HCT116 (cell line): ENCODE results near the gene SLC6A3. TPM values are rescaled to one million over a fixed set of nuclear protein-coding genes. Genes with fewer than 3 reads are reported as not detected.

Experiments
- ATAC-seq: fragments of 200-7000 bp; cut with Tn5 transposase; 2 replicates; pipeline ENCODE4 v1.9.1; 2020; ENCODE audit warnings: mild to moderate bottlenecking, moderate library complexity
- BruUV-seq: library from RNA; stranded (reverse); fragments of 400-500 nt; replicated peaks from 2 replicates; lab custom pipeline; 2021; lab: Mats Ljungman, UMichigan
- CTCF ChIA-PET: fragments of 300-600 bp; sonication (Branson Sonifier 250); formaldehyde crosslinking; loops from one replicate; lab custom pipeline; 2021; ENCODE audit warnings: antibody characterized with exemption; lab: Charles Lee
- POLR2A ChIA-PET: fragments of 300-600, 350-600 bp; sonication (Branson Sonifier 250); formaldehyde crosslinking; loops from one replicate; lab custom pipeline; 2021; ENCODE audit warnings: antibody characterized with exemption; lab: Charles Lee
- RAD21 ChIA-PET, 2 experiments: fragments of 300-600 bp; sonication (Branson Sonifier 250); formaldehyde crosslinking; loops; one replicate each; lab custom pipeline; 2023; ENCODE audit warnings: low total read pairs in 2 of 2; ENCODE audit not compliant: uncharacterized antibody in 2 of 2, unreplicated experiment in 2 of 2, low non-redundant PET in 1 of 2; lab: Charles Lee
- DNase-seq: peaks from one replicate; pipeline ENCODE4 v3.0.0-alpha.2; 2010; ENCODE audit warnings: low read depth, low spot score
- H2AFZ ChIP-seq: fragments of 200-600 bp; shearing (Covaris generic), sonication (generic); 2 replicates; pipeline ENCODE4 v1.6.1; 2017; ENCODE audit warnings: low read depth, mixed run types, mixed read lengths, antibody characterized with exemption, low read length; ENCODE audit not compliant: poor library complexity, severe bottlenecking
- H3K27ac ChIP-seq: 2 replicates; pipeline ENCODE4 v1.5.1; 2012; ENCODE audit warnings: low read depth, low read length
- H3K27me3 ChIP-seq: fragments of 200-600 bp; sonication (generic); 2 replicates; pipeline ENCODE4 v1.6.1; 2016; ENCODE audit warnings: mixed run types, low read length, mixed read lengths; ENCODE audit not compliant: insufficient read depth
- H3K36me3 ChIP-seq, 2 experiments: fragments of 200-500 bp in 1 of 2; fragments of 200-600 bp in 1 of 2; sonication (Bioruptor generic) in 1 of 2; sonication (generic) in 1 of 2; 2 replicates each; pipeline versions ENCODE4 v1.5.1 to v1.6.1; 2014 to 2016; ENCODE audit warnings: low read length in 2 of 2, inconsistent platforms in 1 of 2, mixed read lengths in 1 of 2, mixed run types in 1 of 2; ENCODE audit not compliant: insufficient read depth in 2 of 2, control insufficient read depth in 1 of 2
- H3K4me1 ChIP-seq, 2 experiments: fragments of 200-600 bp in 1 of 2; sonication (generic) in 1 of 2; 2 replicates each; pipeline versions ENCODE4 v1.5.1 to v1.6.1; 2012 to 2017; ENCODE audit warnings: low read length in 2 of 2, inconsistent platforms in 1 of 2, mild to moderate bottlenecking in 1 of 2, mixed read lengths in 1 of 2, mixed run types in 1 of 2, moderate library complexity in 1 of 2; ENCODE audit not compliant: insufficient read depth in 2 of 2, control insufficient read depth in 1 of 2
- H3K4me2 ChIP-seq: fragments of 200-600 bp; sonication (generic); 2 replicates; pipeline ENCODE4 v1.6.1; 2017; ENCODE audit warnings: mixed run types, low read length, mixed read lengths
- H3K4me3 ChIP-seq, 2 experiments: fragments of 200-600 bp in 1 of 2; sonication (generic) in 1 of 2; replicated peaks in 1 of 2; 2 replicates each; pipeline ENCODE4 v1.5.1; 2011 to 2016; ENCODE audit warnings: low read length in 2 of 2, control low read depth in 1 of 2, low read depth in 1 of 2, mild to moderate bottlenecking in 1 of 2, mixed read lengths in 1 of 2, mixed run types in 1 of 2
- H3K79me2 ChIP-seq: fragments of 200-600 bp; sonication (generic); 2 replicates; pipeline ENCODE4 v1.6.1; 2017; ENCODE audit warnings: mild to moderate bottlenecking, mixed run types, low read length, moderate library complexity, mixed read lengths; ENCODE audit not compliant: insufficient read depth
- H3K9ac ChIP-seq: fragments of 200-600 bp; sonication (generic); 2 replicates; pipeline ENCODE4 v1.6.1; 2016; ENCODE audit warnings: low read length, mixed read lengths
- H3K9me2 ChIP-seq: fragments of 200-600 bp; sonication (generic), shearing (Covaris generic); 2 replicates; pipeline ENCODE4 v1.6.1; 2017; ENCODE audit warnings: mixed run types, mild to moderate bottlenecking, moderate library complexity; ENCODE audit not compliant: insufficient read depth
- H3K9me3 ChIP-seq, 2 experiments: fragments of 200-500 bp in 1 of 2; fragments of 200-600 bp in 1 of 2; sonication (Bioruptor generic) in 1 of 2; sonication (generic) in 1 of 2; 2 replicates each; pipeline ENCODE4 v1.6.1; 2014 to 2017; ENCODE audit warnings: low read length in 2 of 2, mixed read lengths in 2 of 2, inconsistent platforms in 1 of 2, low read depth in 1 of 2, mild to moderate bottlenecking in 1 of 2, mixed run types in 1 of 2, moderate library complexity in 1 of 2; ENCODE audit not compliant: control insufficient read depth in 1 of 2, insufficient read depth in 1 of 2
- H4K20me1 ChIP-seq: fragments of 200-600 bp; sonication (generic), shearing (Covaris generic); 2 replicates; pipeline ENCODE4 v1.6.1; 2017; ENCODE audit warnings: mixed run types, mild to moderate bottlenecking, moderate library complexity; ENCODE audit not compliant: insufficient read depth
- ATF3 ChIP-seq: IDR thresholded peaks from 2 replicates; pipeline ENCODE4 v1.6.1; 2012
- CBX3 ChIP-seq: IDR thresholded peaks from 2 replicates; pipeline ENCODE4 v1.6.1; 2012; ENCODE audit warnings: low read depth
- CEBPB ChIP-seq: IDR thresholded peaks from 2 replicates; pipeline ENCODE4 v1.6.1; 2012; ENCODE audit warnings: low read depth
- EGR1 ChIP-seq: IDR thresholded peaks from 2 replicates; pipeline ENCODE4 v1.6.1; 2012; ENCODE audit warnings: low read depth
- ELF1 ChIP-seq: IDR thresholded peaks from 2 replicates; pipeline ENCODE4 v1.6.1; 2012; ENCODE audit warnings: low read depth, borderline replicate concordance
- EZH2phosphoT487 ChIP-seq: fragments of 200-600 bp; IDR thresholded peaks from 2 replicates; pipeline ENCODE4 v1.6.1; 2018; ENCODE audit warnings: antibody characterized with exemption, borderline replicate concordance
- FOSL1 ChIP-seq: IDR thresholded peaks from 2 replicates; pipeline ENCODE4 v1.6.1; 2012; ENCODE audit warnings: low read depth
- MAX ChIP-seq: IDR thresholded peaks from 2 replicates; pipeline ENCODE4 v1.6.1; 2012
- POLR2A ChIP-seq: IDR thresholded peaks from 2 replicates; pipeline ENCODE4 v1.7.0; 2011; ENCODE audit warnings: borderline replicate concordance; ENCODE audit not compliant: insufficient read depth, insufficient read length; ENCODE audit errors: extremely low read depth
- POLR2AphosphoS5 ChIP-seq: IDR thresholded peaks from 2 replicates; pipeline ENCODE4 v1.6.1; 2011; ENCODE audit warnings: mild to moderate bottlenecking, low read depth, low read length, moderate library complexity
- SIN3A ChIP-seq: IDR thresholded peaks from 2 replicates; pipeline ENCODE4 v1.6.1; 2012; ENCODE audit warnings: low read depth
- SRF ChIP-seq: IDR thresholded peaks from 2 replicates; pipeline ENCODE4 v1.6.1; 2012; ENCODE audit warnings: low read depth
- TCF7L2 ChIP-seq: IDR thresholded peaks from 2 replicates; pipeline ENCODE4 v1.7.0; 2011; ENCODE audit warnings: borderline replicate concordance, inconsistent platforms; ENCODE audit not compliant: insufficient read depth, insufficient read length; ENCODE audit errors: extremely low read depth
- ZFX ChIP-seq: fragments of 450-650 bp; IDR thresholded peaks from 2 replicates; pipeline ENCODE4 v1.6.1; 2017
- intact Hi-C: fragments of 100-400 bp; cut with micrococcal nuclease; formaldehyde crosslinking; loops from 2 replicates; pipeline ENCODE4 v1.10.0; 2022
- total RNA-seq: library from RNA; stranded (reverse); gene quantifications from one replicate; pipeline ENCODE4 v1.2.1, GENCODE V29; 2021; ENCODE audit not compliant: unreplicated experiment
- TF ChIP-seq, protein P1 (sequence below): IDR thresholded peaks from 2 replicates; pipeline ENCODE4 v1.6.1; 2012; ENCODE audit warnings: low read depth

The SLC6A3 gene
- total RNA-seq, 1 experiment from 2014 or later: not detected

GRCh38 chr5:1431021-1431811 is 14.0 kb downstream of the SLC6A3 start:
- Histone ChIP-seq H3K27me3 (no peaks in the 10 kb centered on the region), H3K27ac (no peak overlapping the region), H3K4me2 (no peak overlapping the region), H3K9me2 (no peaks in the 10 kb centered on the region), H2AFZ (no peak overlapping the region), H3K36me3 (no peaks in the 10 kb centered on the region), H3K9me3 (peaks cover 17 to 27% of the 10 kb centered on the region in 2 experiments; a peak in 2 of 4 replicates), H4K20me1 (no peaks in the 10 kb centered on the region), H3K4me3 (no peak overlapping the region), H3K9ac (no peak overlapping the region), H3K4me1 (no peaks in the 10 kb centered on the region), H3K79me2 (no peaks in the 10 kb centered on the region)
- no peak for ATAC-seq
- DNase-seq: no peak
- intact Hi-C loops: no loop called here
- RAD21 ChIA-PET: no interaction called here
- no TSS peak for BruUV-seq
- POLR2A ChIA-PET: no interaction called here
- CTCF ChIA-PET: no interaction called here
- TF ChIP-seq CBX3 (no peak), ATF3 (no peak), ZFX (no peak), CEBPB (no peak), POLR2AphosphoS5 (no peak), MAX (no peak), TCF7L2 (no peak), FOSL1 (no peak)

- Histone ChIP-seq H4K20me1 (no peaks in the 10 kb centered on the region), H3K4me3 (no peak overlapping the region), H3K9ac (no peak overlapping the region), H3K27me3 (no peaks in the 10 kb centered on the region), H3K79me2 (no peaks in the 10 kb centered on the region), H3K4me1 (no peaks in the 10 kb centered on the region), H3K27ac (no peak overlapping the region), H3K9me3 (peaks cover 17 to 27% of the 10 kb centered on the region in 2 experiments; a peak in 2 of 4 replicates), H2AFZ (no peak overlapping the region), H3K36me3 (no peaks in the 10 kb centered on the region), H3K9me2 (no peaks in the 10 kb centered on the region), H3K4me2 (no peak overlapping the region)
- CTCF ChIA-PET: no interaction called here
- BruUV-seq: no TSS peak
- intact Hi-C loops: no loop called here
- RAD21 ChIA-PET: no interaction called here
- DNase-seq (no peak), ATAC-seq (no peak)
- POLR2A ChIA-PET: no interaction called here
- TF ChIP-seq SRF: no peak
- no peak for TF ChIP-seq ELF1
- TF ChIP-seq CBX3: no peak
- no peak for TF ChIP-seq SIN3A
- no peak for TF ChIP-seq EZH2phosphoT487
- TF ChIP-seq EGR1: no peak
- TF ChIP-seq MAX: no peak
- TF ChIP-seq POLR2A: no peak
- no peak for TF ChIP-seq CEBPB
- TF ChIP-seq ATF3: no peak
- TF ChIP-seq, protein P1, sequence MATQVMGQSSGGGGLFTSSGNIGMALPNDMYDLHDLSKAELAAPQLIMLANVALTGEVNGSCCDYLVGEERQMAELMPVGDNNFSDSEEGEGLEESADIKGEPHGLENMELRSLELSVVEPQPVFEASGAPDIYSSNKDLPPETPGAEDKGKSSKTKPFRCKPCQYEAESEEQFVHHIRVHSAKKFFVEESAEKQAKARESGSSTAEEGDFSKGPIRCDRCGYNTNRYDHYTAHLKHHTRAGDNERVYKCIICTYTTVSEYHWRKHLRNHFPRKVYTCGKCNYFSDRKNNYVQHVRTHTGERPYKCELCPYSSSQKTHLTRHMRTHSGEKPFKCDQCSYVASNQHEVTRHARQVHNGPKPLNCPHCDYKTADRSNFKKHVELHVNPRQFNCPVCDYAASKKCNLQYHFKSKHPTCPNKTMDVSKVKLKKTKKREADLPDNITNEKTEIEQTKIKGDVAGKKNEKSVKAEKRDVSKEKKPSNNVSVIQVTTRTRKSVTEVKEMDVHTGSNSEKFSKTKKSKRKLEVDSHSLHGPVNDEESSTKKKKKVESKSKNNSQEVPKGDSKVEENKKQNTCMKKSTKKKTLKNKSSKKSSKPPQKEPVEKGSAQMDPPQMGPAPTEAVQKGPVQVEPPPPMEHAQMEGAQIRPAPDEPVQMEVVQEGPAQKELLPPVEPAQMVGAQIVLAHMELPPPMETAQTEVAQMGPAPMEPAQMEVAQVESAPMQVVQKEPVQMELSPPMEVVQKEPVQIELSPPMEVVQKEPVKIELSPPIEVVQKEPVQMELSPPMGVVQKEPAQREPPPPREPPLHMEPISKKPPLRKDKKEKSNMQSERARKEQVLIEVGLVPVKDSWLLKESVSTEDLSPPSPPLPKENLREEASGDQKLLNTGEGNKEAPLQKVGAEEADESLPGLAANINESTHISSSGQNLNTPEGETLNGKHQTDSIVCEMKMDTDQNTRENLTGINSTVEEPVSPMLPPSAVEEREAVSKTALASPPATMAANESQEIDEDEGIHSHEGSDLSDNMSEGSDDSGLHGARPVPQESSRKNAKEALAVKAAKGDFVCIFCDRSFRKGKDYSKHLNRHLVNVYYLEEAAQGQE: no peak
- TF ChIP-seq FOSL1: no peak
Observed at GRCh38 chr5:1430121-1430795, 15.0 kb downstream of the SLC6A3 start.
